ENCODE results near the gene ATG9A. TPM values are rescaled to one million over a fixed set of nuclear protein-coding genes. Genes with fewer than 3 reads are reported as not detected.

Gene ATG9A
- total and polyA plus RNA-seq, 4 donors = 22.5 to 49.1 (median 42.6) TPM

DNA sequence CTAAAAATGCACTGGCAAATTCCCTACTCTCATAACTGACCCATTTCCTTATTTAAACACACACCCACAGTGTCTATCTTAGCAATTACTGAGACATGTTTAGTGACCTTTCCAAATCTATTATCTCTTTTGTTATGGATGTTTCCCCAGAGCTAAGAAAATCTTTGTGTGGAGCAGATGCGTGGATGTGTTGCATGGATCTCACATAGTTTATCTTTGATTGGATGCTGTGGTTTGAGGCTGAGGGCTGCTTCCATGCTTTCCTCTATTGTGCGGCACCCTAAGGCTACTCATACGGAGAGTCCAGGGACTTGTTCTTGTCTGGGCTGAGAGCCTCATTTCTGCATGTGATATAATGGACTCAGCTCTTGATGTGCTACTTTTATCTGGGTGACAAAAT lies 4.9 kb upstream of the ATG9A start:
- no peaks in the 10 kb centered on the region for H3K9me3 ChIP-seq (ENCODE audit: control insufficient read depth in 4 of 4, insufficient read depth in 3 of 4, low read length in 3 of 4)
- ATAC-seq (ENCODE audit: insufficient read depth, low FRiP score) = no peak
- WGBS, 2 donors = 94% methylated on average over 3 of the region's 3 CpGs
- H3K36me3 ChIP-seq (ENCODE audit: control insufficient read depth in 4 of 4, insufficient read depth in 4 of 4, low read length in 4 of 4) = peaks cover 22 to 50% (median 48%) of the 10 kb centered on the region in 4 donors
- H3K4me1 ChIP-seq (ENCODE audit: control insufficient read depth in 5 of 5, insufficient read depth in 5 of 5, low read length in 5 of 5) = peaks cover 0 to 9% (median 4%) of the 10 kb centered on the region in 5 donors
- no peak overlapping the region for H3K9ac ChIP-seq (ENCODE audit: insufficient read depth in 1 of 2, low read length in 2 of 2)
- no peak overlapping the region for H3K27ac ChIP-seq (ENCODE audit: low read depth in 1 of 2, low read length in 1 of 2)
- H3K27me3 ChIP-seq (ENCODE audit: control insufficient read depth in 3 of 3, insufficient read depth in 3 of 3, low read length in 2 of 3) = no peaks in the 10 kb centered on the region
- no peak overlapping the region for H3K4me3 ChIP-seq
- TF ChIP-seq, protein P1, sequence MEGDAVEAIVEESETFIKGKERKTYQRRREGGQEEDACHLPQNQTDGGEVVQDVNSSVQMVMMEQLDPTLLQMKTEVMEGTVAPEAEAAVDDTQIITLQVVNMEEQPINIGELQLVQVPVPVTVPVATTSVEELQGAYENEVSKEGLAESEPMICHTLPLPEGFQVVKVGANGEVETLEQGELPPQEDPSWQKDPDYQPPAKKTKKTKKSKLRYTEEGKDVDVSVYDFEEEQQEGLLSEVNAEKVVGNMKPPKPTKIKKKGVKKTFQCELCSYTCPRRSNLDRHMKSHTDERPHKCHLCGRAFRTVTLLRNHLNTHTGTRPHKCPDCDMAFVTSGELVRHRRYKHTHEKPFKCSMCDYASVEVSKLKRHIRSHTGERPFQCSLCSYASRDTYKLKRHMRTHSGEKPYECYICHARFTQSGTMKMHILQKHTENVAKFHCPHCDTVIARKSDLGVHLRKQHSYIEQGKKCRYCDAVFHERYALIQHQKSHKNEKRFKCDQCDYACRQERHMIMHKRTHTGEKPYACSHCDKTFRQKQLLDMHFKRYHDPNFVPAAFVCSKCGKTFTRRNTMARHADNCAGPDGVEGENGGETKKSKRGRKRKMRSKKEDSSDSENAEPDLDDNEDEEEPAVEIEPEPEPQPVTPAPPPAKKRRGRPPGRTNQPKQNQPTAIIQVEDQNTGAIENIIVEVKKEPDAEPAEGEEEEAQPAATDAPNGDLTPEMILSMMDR (IDR thresholded peaks at IDR 0.05; ENCODE audit: control extremely low read depth, extremely low read depth) = no peak
- no peak for DNase-seq

DNA sequence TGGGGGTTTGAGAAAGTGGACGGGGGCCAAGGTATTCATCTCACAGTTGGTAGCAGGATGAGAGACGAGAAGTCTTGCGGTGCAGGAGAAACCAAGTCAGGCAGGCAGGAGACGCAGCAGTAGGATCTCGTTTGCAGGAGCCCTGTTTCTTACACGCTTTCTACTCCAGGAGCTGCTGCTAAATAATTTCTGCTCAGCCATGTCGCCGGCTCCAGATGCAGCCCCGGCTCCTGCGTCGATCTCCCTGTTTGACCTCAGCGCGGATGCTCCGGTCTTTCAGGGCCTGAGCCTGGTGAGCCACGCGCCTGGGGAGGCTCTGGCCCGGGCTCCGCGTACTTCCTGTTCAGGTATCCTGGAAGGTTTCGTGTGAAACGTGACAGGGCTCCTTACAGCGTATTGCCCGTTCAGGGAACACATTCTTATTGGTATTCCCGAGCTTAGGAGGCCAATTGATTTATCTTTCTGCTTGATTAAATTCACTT lies 664 bp upstream of the ATG9A start:
- peak overlapping the region; percentile 53 to 85 for H3K9ac ChIP-seq (ENCODE audit: insufficient read depth in 1 of 2, low read length in 2 of 2)
- peaks cover 18 to 37% (median 27%) of the 10 kb centered on the region in 4 donors for H3K36me3 ChIP-seq (ENCODE audit: control insufficient read depth in 4 of 4, insufficient read depth in 4 of 4, low read length in 4 of 4)
- ATAC-seq (ENCODE audit: insufficient read depth, low FRiP score) (no peak), DNase-seq (peak in 2 of 3 donors; percentile 46)
- 0 to 1% methylated on average over 24 of the region's 24 CpGs for WGBS, 2 donors
- H3K4me1 ChIP-seq (ENCODE audit: control insufficient read depth in 5 of 5, insufficient read depth in 5 of 5, low read length in 5 of 5) = peaks cover 4 to 26% (median 9%) of the 10 kb centered on the region in 5 donors
- peak overlapping the region; percentile 87 to 98 for H3K27ac ChIP-seq (ENCODE audit: low read depth in 1 of 2, low read length in 1 of 2)
- TF ChIP-seq, protein P1 (IDR thresholded peaks at IDR 0.05; ENCODE audit: control extremely low read depth, extremely low read depth) = no peak
- H3K9me3 ChIP-seq (ENCODE audit: control insufficient read depth in 4 of 4, insufficient read depth in 3 of 4, low read length in 3 of 4) = no peaks in the 10 kb centered on the region
- H3K4me3 ChIP-seq = peak overlapping the region; percentile 78
- no peaks in the 10 kb centered on the region for H3K27me3 ChIP-seq (ENCODE audit: control insufficient read depth in 3 of 3, insufficient read depth in 3 of 3, low read length in 2 of 3)

DNA sequence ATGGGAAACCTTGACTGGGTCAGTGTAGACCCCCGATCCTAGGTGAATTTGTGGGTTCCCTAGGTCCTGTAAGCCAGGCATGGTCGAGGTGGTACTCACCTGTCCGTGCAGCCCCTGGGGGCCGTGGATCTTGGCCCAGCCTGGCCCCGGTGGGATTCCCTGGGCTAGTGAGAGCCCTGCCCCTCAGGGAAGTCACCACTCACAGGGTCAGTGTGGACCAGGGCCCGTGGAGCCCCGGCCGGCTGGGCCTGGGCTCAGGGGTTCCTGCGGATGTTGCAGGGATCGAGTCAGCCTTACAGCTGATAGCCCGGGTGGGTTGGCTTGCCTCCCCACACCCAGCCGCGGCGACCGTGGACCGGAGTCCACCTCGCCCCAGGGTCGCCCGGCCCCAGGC lies 528 bp downstream of the ATG9A start:
- Histone ChIP-seq H3K9ac (ENCODE audit: insufficient read depth in 1 of 2, low read length in 2 of 2) (peak overlapping the region; percentile 72 to 77), H3K4me3 (peak overlapping the region; percentile 87), H3K36me3 (ENCODE audit: control insufficient read depth in 4 of 4, insufficient read depth in 4 of 4, low read length in 4 of 4) (peaks cover 16 to 36% (median 28%) of the 10 kb centered on the region in 4 donors), H3K27ac (ENCODE audit: low read depth in 1 of 2, low read length in 1 of 2) (peak overlapping the region; percentile 95 to 98), H3K4me1 (ENCODE audit: control insufficient read depth in 5 of 5, insufficient read depth in 5 of 5, low read length in 5 of 5) (peaks cover 4 to 26% (median 9%) of the 10 kb centered on the region in 5 donors), H3K27me3 (ENCODE audit: control insufficient read depth in 3 of 3, insufficient read depth in 3 of 3, low read length in 2 of 3) (no peaks in the 10 kb centered on the region), H3K9me3 (ENCODE audit: control insufficient read depth in 4 of 4, insufficient read depth in 3 of 4, low read length in 3 of 4) (no peaks in the 10 kb centered on the region)
- 2% methylated on average over 19 of the region's 19 CpGs for WGBS, 2 donors
- TF ChIP-seq, protein P1 (IDR thresholded peaks at IDR 0.05; ENCODE audit: control extremely low read depth, extremely low read depth) = no peak
- DNase-seq = peak in 1 of 3 donors; percentile 11
- ATAC-seq (ENCODE audit: insufficient read depth, low FRiP score) = no peak
